Activated CD4-positive, alpha-beta T cell treated with anti-CD3 and anti-CD28 coated beads, Interleukin-2, amount 50 U/mL, for 16 hours (primary cell): Measurements from ENCODE around the gene ST7.
A peak's percentile ranks its signal among the peaks of the same experiment; 100 is the strongest.
"Not testable (repeated sequence)": the region's sequence is repeated elsewhere in the genome, so short reads cannot be mapped to it uniquely, and the experiment has no call there.

Experiments used
- DNase-seq: peaks from one replicate; pipeline ENCODE4 v3.0.0-alpha.2; 2020

ST7 gene

GRCh38 chr7:116951366-116952292 is 1.7 kb upstream of the ST7 start:
- no peak for DNase-seq

- no peak for DNase-seq
Measured at GRCh38 chr7:116952635-116953371, 498 bp upstream of the ST7 start.

GRCh38 chr7:116953906-116954838 is 871 bp downstream of the ST7 start:
- DNase-seq: peak; percentile 40

GRCh38 chr7:116955340-116955739 is 2.0 kb downstream of the ST7 start:
- no peak for DNase-seq

GRCh38 chr7:116955801-116956476 is 2.6 kb downstream of the ST7 start:
- peak; percentile 67 for DNase-seq

- DNase-seq: no peak
Measured at GRCh38 chr7:116956477-116956804, 3.1 kb downstream of the ST7 start.

- DNase-seq: no peak
Measured at GRCh38 chr7:116957874-116958273, 4.6 kb downstream of the ST7 start.

GRCh38 chr7:116961966-116962673 is 8.8 kb downstream of the ST7 start:
- not testable (repeated sequence) for DNase-seq

- no peak for DNase-seq
Measured at GRCh38 chr7:116963234-116963633, 9.9 kb downstream of the ST7 start.

GRCh38 chr7:116966601-116967000 is 13.3 kb downstream of the ST7 start:
- no peak for DNase-seq

- no peak for DNase-seq
Measured at GRCh38 chr7:116967254-116967922, 14.1 kb downstream of the ST7 start.

GRCh38 chr7:116967983-116968382 is 14.7 kb downstream of the ST7 start:
- DNase-seq: no peak

- no peak for DNase-seq
Measured at GRCh38 chr7:116968631-116969030, 15.3 kb downstream of the ST7 start.

- no peak for DNase-seq
Measured at GRCh38 chr7:116969371-116969902, 16.1 kb downstream of the ST7 start.

- no peak for DNase-seq
Measured at GRCh38 chr7:116970238-116970910, 17.1 kb downstream of the ST7 start.

GRCh38 chr7:116971153-116971552 is 17.9 kb downstream of the ST7 start:
- DNase-seq: not testable (repeated sequence)

GRCh38 chr7:116971869-116972268 is 18.6 kb downstream of the ST7 start:
- DNase-seq: no peak

GRCh38 chr7:116975024-116975423 is 21.7 kb downstream of the ST7 start:
- DNase-seq: not testable (repeated sequence)

GRCh38 chr7:116977172-116977571 is 23.9 kb downstream of the ST7 start:
- no peak for DNase-seq

- no peak for DNase-seq
Measured at GRCh38 chr7:116978006-116978405, 24.7 kb downstream of the ST7 start.
